NCI-H1092 treated with DMSO at 0.1 percent for 48 hours (cell line): ENCODE data around the gene TMEM61.

Experiments used
- DNase-seq: peaks from one replicate; lab custom pipeline; 2025; lab: John Stamatoyannopoulos, UW

Gene TMEM61

DNA sequence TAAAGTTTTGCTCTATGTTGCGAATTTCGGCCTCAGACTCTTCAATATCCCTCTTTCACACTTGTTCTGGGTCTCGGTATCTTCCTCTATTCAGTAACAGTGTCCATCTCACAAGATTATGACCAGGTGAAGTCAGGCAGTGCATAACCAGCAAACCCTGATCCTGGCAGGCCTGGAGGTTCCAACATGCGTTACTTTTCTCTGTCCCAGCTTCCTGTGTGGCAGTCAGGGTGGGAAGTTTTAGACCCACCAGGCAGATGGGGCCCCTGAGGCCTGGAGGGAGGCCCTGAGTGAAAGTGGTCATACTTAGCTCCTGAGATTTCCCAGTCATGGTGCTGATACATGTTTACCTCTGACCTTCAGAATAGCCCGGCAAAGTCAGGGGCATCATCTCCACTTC lies 5.1 kb downstream of the TMEM61 start:
- DNase-seq = no peak

DNA sequence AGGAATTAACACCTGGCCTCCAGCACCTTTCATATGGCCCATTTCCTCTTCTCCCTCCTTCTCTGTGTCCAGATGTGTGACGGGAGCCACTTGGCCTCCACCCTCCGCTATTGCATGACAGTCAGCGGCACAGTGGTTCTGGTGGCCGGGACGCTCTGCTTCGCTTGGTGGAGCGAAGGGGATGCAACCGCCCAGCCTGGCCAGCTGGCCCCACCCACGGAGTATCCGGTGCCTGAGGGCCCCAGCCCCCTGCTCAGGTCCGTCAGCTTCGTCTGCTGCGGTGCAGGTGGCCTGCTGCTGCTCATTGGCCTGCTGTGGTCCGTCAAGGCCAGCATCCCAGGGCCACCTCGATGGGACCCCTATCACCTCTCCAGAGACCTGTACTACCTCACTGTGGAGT lies 5.6 kb downstream of the TMEM61 start:
- no peak for DNase-seq

DNA sequence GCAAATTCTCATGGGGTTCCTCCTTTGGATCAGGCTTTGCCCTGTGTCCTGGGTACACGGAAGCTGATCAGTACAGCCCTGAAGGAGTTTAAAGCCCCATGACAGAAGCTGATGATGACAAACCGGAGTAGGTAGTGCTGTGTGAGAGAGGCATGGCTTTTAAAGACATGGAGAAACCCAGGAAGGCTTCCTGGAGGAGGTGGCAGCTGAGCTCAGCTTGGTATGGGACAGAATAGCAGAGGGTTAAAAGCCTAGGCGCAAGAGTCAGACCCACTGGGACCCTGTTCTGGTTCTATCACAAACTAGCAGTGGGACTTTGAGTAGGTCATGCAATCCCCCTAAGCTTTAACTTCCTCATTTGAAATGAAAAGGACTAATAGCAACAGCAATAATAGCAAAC lies 6.1 kb downstream of the TMEM61 start:
- DNase-seq = no peak

DNA sequence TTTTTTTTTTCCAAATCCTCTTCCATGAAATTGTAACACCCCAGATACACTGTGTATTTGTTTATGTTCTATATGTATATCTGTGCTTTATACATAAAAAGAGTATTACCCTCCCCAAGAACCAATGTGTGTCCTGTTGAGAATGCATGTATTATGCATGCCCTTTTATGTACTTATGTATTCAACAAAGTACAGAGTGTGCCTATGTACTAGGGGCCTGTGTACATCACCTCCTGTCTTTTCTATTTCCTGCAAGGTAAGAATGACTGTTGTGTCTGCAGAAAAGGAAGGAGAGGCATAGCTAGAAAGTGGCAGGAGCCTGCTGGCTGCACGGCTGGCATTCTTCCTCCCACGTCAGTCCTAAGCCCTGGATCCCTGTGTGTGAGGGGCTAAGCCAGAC lies 7.0 kb downstream of the TMEM61 start:
- no peak for DNase-seq

DNA sequence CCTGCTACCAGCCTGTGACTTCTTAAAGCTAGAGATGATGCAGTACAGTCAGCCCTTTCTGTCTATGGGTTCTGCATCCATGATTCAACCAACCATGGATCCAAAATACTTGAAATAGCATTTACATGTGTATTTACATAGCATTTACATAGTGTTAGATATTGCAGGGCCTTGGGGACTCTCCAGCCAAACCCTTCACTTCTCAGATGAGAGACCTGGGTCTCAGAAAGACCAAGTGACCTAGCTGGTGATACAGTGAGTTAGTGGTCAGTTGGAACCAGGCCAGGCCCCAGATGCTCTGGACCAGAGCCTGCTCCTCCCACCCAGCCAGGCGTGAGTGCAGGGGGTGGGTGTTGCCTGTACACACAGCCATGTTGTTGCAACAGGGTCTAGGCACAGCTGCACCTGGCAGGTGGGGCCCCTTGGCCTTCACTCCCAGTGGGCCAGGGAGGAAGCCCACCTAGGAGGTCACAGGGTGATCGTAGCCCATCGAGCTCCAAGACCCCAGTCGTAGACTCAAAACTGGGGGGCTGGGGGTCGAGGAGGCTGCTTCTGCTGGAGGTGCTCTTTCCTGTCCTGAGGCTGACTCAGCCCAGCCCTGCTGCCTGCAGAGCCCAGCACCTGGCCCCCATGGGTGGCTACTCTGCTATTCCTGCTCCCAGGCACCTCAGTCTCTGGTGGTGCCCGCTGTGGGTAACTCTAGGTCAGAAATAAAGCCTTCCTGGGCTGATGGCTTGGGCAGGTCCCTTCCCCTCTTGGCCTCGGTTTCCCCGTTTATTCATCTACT lies 7.7 kb downstream of the TMEM61 start:
- no peak for DNase-seq

DNA sequence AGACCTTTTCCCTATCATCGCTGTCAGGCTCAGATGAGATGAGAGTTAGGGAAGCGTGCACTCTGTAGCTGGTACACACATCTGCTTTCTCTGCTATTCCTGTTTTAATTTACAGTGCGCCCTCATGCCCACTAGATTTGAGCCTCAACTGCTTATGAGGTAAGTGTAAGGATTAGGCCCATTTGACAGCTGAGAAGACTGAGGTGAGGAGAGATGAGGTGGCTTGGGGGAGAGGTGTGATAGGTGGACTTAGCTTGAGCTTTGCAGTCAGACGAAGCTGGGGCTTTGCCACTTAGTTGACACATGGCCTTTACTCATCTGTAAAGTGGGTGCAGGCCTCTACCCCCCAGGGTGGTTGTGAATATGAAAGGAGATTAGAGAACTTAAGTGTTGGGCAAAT lies 8.5 kb downstream of the TMEM61 start:
- DNase-seq = no peak

DNA sequence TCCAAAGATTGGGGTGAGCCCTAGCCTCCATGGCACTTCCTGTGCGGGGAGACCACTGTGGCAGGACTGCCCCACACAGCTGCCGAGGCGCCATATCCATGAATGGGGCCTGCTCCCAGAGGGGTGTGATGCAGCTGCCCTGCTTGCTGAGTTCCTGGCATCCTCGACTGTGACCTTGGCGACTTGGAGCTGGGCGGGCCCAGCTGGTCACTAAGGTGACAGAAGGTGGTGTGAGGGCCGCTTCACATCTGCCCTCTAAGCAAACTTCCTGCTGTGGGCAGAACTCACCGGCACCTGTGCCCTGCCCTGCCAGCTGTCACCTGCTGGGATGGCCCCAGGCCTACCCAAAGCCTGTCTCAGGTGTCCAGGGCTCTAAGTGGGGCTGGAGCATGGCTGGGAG lies 9.0 kb downstream of the TMEM61 start:
- peak; percentile 41 for DNase-seq

DNA sequence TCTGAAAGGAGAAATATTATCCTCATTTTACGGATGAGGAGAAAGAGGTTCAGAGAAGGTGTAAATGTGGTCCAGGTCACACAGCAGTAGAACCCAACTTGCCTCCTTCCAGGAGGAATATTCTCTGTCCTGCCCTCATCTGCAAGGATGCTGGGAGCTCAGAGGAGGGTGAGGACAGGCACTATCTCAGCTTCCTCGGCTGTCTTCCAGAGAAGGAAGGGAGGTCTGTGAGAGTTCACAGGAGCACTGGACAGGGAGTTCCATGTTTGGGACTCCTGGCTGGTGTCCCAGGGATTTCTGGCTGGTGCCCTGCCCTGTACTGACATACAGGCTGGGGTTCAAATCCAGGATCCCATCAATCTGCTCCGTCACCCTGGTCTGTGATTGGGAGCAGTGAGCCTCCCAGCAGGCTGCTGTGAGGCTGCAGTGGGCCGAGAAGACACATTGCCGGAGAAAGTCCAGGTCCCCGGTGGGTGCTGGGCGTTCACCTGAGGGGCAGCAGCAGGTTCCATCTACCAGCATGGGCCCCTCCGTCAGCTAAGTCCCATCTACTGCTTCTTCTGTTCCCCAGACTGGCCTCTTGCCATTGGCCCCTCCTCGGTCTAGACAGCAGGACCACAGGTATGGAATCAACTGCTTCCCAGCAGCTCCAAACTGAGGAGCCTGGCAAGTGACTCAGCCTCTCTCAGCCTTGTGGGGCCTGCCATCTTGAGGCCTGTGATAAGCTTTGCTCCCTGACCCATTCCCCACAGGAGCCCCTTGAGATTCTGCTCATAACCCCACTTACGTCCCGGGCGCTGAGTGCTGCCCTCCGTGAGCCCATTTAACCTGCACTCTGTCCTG lies 9.8 kb downstream of the TMEM61 start:
- no peak for DNase-seq

DNA sequence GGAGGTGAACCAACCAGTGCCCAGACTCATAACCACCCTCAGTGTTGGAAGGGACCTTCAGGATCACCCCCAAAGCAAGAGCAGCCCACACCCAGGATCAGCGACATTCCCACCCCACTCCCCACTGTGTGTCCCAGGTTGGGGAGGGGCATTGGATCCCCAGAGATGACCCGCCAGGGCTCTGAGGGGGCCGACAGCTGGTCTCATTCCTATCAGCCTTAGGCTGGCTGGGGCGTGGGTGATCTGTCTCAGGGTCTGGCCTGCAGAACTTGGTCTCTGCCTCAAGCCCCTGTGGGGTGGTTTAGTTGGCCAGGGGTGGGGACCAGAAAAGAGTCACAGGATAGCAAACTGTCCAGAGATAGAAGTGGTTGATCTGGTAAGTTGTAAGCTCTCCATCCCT lies 10.5 kb downstream of the TMEM61 start:
- no peak for DNase-seq

DNA sequence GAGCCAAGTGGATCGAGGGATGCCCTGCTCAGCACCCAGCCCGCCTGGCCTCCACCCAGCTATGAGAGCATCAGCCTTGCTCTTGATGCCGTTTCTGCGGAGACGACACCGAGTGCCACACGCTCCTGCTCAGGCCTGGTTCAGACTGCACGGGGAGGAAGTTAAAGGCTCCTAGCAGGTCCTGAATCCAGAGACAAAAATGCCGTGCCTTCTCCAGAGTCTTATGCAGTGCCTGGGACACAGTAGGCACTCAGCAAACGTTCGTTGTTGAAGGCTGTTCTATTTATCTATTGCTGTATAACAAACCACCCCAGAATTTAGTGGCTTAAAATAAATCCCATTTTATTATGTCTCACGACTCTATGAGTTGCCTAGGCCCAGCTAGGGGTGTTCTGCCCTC lies 11.5 kb downstream of the TMEM61 start:
- no peak for DNase-seq

DNA sequence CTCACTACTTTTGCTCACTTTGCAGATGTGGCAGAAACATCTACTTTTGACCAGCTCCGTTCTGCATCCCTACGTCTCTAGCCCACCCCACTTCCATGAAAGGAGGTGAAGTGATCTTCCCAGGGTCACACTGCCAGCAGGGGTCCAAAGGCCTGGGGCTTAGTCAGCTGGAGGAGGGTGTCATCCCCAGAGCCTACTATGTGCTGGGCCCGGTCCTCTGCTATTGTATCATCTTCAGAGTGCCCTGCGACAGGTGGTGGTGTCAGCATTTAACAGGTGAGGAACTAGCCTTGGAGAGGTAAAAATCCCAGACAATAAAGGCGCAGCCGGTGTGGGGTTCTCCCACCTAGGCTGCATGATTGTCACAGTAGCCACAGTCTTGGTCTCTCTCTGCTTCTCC lies 12.7 kb downstream of the TMEM61 start:
- DNase-seq = no peak

DNA sequence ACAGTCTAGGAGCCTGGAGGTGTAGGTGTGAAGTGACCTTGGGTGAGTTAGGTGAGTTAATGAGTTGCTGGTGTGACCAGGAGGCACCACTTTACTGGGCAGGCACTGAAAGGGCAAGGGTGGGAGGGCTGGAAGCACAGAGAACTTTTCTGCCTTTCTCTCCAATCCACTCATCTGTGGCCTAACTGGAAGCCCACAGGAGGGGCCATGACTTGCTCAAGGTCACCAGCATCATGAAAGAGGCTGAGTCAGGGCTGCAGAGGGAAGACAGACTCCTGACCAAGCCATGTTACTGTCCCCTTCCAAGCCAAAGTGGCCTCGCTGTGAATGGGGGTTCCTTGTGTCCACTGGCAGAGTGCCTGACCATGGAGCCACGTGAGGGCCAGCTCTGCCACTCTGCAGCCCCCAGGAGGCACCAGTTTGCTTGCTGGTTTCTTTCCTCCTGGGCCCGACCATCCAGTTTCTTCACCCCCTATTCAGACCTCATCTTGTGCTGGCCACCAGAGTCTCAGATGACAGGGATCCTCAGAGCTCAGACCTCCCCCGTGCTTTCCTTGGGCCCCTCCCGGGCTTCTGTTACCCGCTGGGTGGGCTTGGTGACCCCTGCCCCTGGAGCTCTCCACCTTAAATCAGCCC lies 14.0 kb downstream of the TMEM61 start:
- no peak for DNase-seq

DNA sequence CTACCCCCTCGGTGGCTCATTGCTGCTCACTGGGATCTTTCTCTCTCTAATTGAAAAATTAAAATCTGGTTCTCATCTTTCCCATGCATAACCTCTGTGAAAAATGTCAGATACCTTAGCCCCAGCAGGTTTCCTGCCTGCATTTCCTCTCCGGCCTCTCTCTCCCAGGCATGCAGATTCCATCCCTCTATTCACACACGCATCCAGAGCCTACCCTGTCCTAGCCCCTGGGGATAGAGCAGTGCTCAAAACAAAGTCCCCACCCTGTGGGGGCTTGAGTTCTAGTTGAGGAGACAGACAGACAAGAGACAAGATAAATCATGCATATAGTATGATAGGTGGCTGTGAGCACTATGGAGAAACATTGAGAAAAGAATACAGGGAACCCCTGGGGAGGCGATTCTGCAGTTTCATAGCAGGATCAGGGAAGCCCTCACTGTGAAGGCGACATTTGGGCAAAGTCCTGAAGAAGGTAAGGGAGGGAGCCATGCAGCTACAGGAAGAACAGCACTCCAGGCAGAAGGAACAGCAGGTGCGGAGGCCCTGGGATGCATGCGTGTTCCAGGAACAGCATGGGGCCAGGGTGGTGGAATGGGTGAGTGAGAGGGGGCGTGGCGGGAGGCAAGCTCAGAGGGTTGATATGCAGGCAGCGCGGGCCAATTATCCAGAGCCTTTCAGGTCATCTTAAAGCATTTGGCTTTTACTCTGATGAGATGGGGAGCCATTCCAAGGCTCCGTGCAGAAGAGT lies 14.8 kb downstream of the TMEM61 start:
- no peak for DNase-seq

DNA sequence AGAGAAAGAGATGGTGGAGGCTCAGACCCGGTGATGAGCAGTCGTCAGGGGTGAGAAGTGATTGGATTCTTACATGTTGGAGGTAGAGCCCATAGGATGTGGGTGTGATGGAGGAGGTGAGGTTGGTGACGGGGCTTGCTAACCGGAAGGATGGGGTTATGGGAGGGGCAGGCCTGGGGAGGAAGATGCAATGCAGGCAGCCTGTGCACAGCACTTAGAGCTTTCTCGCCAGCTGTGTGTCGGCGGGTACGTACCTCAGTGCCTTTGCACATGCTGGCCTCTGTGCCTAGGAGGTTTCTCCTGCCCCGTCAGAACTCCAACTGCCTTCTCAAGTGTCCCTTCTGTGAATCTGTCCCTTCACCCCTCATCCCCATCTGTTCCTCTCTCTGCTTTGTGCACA lies 15.4 kb downstream of the TMEM61 start:
- no peak for DNase-seq

DNA sequence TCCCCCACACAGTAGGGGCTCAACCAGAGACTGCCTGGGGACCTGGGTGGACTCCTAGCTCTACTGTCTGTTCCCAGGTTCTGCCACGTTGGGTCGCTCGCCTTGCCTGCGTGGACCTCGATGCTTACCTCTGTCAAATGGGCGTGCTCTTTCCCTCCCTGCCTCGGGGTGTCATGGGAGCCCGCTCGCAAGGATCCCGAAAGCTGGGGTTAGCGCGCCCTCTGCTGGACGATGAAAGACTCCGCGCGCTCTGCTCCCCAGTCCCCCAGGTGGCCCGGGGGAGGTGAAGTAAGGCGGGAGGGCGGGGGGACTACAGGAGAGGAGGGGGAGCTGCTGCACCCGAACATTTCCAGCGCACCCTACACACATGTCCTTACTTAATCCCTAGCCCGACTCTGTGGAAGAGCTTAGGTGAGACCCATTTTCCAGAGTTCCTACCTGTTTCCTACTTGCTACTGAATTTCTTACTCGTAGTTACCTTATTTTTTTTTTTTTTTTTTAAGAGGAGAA lies 16.0 kb downstream of the TMEM61 start:
- peak; percentile 47 for DNase-seq

DNA sequence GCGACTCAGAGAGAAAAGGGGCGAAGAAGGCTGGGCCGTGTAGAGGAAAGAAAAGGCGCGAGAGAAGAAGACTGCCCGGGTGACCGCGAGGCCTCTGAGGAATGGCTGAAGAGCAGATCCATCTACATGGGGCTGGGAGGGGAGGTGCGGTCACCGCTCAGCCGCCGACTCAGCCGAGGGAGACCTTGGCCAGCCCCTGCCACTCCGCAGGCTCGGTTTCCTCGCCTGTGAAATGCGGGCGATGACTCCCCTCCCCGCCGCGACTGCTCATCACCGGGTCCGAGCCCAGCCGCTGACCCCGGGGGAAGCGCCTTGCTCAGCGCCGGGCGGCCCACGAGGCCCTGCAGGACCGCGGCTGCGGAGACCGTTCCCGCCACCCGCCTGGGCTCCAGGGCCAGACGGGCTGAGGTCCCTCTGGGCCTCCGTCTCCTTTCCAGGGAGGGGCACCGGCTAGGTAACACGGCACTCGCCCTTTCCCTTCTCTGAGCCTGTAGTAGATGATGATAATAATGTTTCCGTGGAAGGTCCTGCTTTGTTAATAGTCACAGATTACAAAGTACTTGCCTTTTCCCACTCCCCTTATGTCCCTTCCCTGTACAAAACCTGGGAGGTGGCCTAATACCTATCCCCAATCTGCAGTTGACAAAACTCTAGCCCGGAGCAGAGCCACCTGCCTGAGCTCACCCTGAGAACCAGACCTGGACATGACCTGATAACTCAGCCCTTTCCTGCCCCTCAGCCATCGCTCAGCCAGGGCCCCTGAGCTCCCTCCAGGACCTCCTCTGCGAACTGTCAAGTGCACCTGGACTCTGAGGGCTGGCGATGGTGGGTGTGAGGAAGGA lies 16.7 kb downstream of the TMEM61 start:
- DNase-seq = no peak

DNA sequence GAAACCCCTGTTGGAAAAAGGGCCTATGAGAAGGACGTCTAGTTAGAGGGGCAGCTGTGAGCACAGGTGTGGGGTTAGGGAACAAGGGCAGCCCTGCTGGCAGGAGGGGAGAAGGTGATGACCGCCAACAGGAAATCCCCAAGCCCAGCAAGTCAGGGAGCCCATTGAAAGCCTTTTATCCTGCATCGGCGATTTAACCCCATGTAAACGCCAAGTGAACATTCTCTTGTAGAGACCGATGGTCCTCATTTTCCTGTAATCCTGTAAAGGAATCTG lies 17.2 kb downstream of the TMEM61 start:
- no peak for DNase-seq

DNA sequence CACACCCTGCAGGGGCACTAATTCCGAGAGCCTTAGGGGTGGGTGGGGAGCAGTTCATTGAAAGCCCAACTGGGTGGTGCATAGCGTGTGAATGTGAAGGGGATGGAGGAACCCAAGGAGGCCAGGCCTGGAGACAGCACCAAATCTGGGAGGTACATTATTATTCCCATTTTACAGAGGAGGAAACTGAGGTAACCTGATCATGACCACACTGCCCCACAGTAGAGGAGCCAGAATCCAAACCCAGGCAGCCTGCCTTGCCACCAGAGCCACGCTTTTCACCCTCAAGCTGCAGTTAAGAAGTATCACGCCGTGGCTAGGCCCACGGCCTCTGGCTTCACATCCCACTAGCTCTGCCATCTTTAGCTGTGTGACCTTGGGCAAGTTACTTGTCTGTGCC lies 17.7 kb downstream of the TMEM61 start:
- DNase-seq = no peak

DNA sequence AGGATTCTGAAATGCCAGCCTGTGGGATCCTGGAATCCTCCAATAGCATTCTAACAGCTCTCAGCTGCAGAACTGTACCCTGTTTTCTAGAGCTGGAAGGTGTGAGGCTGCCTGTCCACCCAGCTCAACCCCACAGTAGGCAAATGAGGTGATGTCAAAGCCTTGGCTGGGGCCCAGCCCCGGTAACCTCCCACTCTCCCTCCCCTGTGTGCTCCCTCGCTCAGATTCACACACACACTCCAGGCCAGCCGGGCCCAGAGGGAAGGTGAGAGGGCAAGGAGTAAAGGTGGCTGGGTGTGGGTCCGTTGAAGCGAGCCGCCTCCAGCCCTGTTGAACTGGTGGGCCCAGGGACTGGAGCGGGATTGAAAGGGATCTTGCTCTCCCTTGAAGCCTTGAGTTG lies 18.2 kb downstream of the TMEM61 start, which contains the start of gene BSND:
Gene BSND, plus strand, starts transcription at position 257 of the 400 bp plus-strand sequence. CDS start 254 bp downstream, outside the sequence.
- no peak for DNase-seq

DNA sequence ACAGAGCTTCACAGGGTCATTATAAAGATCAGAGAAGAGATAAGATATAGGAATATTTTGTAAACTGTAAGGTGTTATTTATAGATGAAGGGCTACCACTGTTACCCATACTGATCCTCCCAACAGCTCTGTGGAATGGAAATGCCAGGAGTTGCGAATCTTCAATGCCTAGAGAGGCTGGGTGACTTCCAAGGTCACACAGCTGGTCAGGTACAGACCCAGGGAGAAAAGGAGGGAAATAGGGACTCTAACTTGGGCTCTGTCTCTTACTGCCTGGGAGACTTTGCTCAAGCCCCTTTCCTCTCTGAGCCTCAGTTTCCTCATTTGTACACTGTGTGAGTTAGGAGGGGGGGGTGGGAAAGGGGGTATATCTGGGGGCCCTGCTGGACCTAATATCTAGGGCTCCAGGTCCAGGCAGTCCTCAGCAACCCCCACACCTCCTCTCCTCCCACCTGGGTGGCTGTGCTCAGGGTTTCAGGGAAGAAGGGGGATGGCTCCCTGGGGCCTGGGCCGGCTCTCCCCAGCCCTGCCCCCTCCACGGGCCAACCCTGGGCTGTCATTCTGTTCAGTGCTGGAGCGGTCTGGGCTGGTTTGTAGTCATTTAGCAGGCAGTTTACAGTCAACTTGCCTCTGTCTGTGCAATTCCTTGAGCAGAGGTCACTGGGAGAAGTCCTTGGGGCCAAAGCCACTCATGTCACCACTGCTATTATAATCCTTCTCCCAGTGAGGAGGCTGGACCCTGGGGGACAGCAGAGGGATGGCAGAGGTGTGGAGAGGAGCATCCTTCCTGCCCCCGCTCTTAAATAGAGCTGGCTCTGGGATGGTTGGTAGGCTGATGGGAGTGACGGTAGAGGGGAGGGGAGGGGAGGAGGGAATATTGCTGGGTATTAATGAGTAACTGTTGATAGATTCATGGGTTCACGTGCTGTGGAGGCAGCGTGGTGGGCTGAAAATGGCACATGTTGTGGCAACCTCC lies 20.0 kb downstream of the TMEM61 start:
- DNase-seq = no peak
